Measurements from ENCODE around the gene PMM2.

Gene PMM2

DNA sequence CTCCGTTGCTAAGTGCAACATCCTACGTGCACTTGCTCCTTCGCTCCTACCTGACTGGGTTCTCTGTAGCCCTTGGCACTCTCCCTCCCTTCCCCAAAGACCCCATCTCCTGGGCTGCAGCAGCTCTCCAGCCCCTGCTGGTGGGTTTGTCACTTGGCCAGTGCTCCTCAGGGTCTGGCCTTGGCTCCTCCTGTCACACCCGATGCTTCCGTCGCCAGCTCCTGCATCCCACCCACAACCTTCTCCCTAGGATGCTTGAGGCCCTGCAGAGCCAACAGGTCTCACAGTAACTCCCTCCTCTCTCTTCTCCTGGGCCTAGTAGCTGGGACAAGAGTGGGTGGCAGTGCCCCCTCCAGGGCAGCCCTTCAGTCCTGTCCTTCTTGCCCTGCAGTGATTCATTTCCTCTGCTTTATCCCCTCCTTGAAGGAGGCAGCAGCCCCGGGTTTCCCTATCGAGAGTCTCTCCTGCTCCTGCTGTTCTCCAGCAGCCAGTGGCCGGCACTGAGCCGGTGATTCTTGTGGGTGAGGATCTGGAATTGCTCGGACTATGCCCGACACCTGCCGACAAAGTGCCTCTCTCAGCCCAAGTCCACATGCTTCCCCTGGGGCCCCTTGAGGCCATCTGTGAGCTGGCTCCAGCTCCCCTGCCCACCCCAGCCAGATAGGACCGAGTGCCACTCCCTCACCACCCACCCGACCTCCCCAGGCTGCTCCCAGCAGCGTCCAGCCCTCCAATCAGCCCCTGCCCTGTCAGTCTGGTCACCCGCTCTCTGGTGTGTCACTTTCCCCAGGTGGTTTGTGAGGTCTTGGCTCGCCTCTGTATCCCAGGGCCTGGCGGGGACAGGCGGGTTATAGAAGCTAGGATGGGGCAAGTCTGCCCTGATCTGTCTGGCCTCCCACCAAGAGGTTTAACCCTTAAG lies 88.3 kb downstream of the PMM2 start:
- in situ Hi-C loops (cut with HindIII; ENCODE audit: low sequenced_read_pairs) = no loop called here

DNA sequence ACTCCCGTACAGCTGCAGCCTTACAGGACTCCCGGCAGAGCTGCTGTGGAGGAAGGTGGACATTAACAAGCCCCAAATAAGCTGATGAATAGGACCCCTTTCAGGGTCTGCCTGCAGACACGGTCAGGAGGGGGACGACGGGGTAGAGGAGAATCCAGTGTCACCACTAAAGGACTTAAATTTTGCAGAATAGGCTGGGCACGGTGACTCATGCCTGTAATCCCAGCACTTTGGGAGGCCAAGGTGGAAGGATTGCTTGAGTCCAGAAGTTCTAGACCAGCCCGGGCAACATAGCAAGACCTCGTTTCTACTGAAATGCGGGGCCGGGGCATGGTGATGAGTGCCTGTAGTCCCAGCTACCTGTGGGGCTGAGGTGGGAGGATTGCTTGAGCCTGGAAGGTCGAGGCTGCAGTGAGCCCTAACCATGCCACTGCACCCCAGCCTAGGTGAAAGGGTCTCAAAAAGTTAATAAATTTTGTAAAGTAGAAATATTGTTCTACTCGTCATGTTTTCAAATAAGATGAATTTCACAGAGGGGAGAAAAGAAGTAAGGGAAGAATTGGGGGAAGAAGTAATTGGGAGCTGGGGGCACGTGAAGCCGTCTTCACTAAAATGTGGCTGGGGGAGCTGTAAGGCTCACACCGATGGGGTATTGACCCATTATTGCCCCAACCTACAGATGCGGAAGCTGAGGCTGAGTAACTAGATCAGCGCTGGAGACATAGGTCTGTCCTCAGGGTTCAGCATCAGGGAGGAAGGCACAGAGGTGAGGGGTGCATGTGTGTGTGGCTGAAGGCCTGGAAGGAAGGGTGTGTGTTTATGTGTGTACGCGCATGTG lies 89.2 kb downstream of the PMM2 start:
- in situ Hi-C loops (cut with HindIII; ENCODE audit: low sequenced_read_pairs) = no loop called here

DNA sequence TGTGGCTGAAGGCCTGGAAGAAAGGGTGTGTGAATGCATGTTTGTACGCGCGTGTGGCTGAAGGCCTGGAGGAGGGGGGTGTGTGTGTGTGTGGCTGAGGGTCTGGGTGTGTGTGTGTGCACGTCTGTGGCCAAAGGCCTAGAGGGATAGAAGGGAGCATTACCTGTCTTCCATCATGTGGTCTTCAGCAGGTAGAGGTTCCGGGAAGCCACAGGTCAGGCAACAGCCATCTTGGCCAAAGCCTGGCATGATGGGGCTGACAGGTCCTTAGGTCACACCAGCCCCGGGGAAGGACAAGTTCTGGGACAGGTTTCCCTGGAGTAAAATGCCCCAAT lies 89.8 kb downstream of the PMM2 start:
- in situ Hi-C loops (cut with HindIII; ENCODE audit: low sequenced_read_pairs) = no loop called here

DNA sequence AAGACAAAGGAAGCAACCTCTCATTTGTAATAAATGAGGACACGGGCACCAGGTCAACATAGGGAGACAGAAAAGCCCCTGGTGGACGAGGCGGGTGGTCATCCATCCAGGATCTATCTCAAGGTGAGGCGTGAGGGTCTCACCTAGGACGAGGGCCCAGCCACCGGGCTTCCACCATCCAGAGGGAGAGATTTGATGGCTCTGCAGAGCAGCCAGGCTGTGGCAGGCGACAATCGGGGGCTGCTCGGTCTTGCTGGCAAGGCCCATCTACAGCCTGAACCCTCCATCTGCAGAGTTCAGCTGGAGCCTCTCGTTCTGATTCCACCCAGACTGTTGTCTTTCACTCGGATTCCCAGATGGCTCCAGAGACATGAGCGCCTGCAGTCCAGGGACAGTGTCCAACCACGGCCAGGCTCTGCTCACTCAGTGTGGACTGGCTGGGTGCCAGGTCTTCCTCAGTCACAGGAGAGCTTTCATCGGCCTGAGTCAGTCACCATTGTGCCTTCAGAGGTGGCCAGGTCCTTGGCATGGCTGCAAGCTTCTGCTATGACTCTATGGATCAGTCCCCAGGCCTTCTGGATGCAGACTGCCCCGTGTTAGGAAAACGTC lies 90.4 kb downstream of the PMM2 start:
- in situ Hi-C loops (cut with HindIII; ENCODE audit: low sequenced_read_pairs) = no loop called here

DNA sequence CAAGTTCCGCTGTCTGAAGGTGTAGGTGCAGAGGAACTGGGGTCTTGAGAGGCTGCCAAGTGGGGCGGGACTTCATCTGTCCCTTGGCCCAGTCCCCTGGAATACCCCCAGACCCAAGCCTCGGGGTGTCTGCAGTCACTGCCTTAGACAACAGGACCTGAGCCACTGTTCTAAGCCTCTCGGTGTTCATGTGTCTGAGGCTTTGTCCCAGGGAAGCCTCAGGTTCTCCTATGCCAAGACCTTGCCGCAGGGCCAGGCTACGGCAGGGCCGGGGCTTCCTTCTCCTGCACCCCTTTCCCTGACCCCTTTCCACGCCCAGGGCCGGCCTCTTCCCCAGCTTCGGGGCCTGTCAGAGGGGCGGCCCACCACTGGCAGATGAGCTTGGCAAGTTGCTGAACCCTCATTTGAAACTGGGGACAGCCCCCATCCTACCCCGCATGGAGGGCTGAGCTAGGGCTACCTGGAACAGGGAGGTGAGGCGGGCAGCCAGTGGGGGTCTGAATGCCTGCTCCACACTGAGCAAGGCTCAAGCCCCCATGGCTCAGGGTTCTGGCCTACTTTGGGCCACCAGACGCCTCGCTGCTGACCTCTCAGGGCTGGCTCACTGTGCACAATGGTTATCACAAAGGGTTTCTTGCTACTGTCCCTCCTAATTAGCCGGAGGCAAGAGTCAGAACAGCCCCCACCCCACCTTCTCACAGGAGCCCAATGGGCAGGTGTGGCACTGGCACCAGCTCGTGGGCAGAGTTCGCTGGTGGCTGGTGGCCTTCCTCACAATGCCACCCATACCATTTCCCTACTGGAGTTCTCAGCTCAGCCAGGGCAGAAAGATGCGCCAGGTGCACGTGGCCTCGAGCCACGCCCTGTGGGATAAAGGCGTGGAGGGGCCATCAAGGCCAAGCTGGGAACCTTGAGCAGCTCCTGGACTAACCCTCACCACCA lies 91.6 kb downstream of the PMM2 start:
- in situ Hi-C loops (cut with HindIII; ENCODE audit: low sequenced_read_pairs) = no loop called here

DNA sequence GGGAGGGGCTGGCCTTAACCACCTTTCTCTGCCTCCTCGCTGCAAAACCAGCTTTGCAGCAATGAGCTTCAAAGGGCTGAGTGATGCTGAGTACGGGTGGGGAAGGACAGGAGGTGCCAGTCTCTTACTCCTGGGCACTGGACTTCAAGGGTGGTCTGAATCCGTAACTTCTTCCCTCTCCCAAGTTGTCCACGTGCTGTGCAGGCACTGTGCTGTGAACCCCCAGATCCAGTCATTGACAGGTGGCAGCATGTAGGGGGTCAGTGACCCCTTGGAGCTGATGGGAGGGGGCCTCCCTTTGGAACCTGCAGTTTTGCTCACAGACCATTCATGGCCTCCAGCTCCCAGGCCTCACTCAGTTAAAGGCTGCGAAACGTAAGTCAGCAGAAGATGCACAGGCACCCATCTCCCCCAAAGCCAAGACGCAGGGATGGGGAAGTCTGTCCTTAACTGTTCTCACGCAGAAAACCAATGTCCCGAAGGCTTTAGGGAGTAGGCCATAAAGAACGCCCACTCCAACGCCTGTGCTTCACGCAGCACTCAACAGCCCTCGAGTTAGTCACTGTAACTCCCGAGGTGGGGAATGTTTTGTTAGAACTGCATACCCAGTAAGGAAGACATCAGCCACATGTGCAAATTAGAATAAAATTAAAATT lies 92.4 kb downstream of the PMM2 start:
- in situ Hi-C loops (cut with HindIII; ENCODE audit: low sequenced_read_pairs) = no loop called here

DNA sequence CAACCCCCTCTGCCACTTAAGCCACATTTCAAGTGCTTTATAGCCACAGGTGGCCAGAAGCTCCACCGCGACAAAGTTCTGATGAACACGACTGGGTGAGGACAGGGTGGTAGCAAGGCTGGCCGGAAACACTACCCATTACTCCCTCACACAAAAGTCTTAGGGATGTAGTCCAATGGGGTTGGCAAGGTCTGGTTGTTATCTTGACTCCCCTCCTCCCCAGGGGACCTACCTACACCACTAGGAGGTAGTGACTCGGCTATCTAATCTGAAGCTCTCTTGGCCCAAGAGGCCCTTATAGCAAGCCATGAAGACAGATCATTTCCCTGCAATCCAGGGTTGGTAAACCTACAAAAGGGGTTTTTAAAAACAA lies 92.9 kb downstream of the PMM2 start:
- in situ Hi-C loops (cut with HindIII; ENCODE audit: low sequenced_read_pairs) = no loop called here

DNA sequence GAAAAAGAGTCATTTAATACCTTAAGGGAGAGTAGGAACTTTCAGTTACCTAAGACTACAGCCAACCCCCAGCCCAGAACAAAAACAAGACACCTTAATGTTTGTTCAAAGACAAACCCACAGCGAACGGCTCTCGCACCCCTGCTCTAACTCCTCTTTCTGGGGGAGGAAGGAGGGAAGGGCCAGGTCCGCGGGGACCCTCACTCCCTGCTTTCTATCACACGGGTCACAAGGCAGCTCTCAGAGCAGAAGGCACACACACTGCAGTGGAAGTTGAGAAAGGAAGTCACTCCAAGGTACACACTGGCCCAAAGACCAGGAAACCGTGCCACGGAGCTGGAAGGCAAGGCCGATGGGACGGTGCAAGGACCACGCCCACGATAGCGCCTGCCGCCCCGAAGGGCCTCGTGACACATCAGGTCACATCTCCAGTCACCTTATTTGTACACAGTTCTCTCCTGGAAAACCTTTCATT lies 94.5 kb downstream of the PMM2 start:
- in situ Hi-C loops (cut with HindIII; ENCODE audit: low sequenced_read_pairs) = no loop called here

DNA sequence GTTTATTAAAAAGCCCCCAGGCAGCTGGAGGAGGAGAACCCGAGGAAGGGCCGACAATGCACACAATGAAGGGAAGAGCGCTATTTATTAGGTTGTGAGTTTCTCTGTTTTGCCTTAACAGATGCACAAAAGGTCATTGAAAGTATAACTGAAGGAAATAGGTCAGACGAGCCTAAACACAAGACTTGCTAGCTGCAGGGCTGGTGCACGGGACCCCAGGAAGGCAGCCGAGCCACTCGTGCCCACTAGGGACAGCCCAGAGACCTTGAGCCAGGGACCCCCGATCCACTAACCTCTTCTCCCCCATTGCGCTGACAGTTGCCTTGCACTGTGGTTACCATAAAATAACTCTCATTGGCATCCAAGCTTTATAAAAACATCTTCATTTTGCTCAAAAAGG lies 95.8 kb downstream of the PMM2 start:
- in situ Hi-C loops (cut with HindIII; ENCODE audit: low sequenced_read_pairs) = no loop called here

DNA sequence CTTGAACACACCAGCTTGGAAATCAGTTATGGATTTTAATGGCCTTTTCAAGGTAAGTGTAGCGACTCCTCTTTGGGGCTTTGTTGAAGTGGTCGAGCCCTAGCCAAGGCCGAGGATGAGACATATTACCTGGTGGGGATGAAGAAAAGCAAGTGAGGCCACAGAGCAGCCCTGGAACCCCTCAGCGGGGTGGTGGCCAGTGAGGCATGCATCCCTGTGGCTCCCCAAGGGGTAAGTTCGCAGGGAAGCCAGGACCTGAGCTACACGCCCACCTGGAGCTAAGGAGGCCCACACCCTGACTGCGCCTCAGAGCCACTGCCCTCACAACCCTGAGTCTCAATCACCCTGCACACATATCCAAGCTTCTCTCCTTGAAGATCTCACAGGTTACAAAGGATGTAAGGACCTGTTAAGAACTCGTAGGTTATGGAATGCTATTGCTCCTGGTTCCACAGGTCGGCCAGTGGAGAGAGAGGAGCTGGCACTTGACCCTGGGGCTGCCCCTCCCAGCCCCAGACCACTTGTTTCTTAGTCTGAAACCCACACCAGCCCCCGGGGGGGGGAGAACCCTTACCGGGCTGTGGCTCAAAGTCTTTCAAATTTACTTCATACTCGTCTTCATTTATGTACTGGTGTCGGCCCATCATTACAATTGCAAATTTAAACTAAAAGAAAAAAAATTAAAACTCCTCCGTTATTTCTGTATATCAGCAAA lies 96.5 kb downstream of the PMM2 start:
- in situ Hi-C loops (cut with HindIII; ENCODE audit: low sequenced_read_pairs) = no loop called here

DNA sequence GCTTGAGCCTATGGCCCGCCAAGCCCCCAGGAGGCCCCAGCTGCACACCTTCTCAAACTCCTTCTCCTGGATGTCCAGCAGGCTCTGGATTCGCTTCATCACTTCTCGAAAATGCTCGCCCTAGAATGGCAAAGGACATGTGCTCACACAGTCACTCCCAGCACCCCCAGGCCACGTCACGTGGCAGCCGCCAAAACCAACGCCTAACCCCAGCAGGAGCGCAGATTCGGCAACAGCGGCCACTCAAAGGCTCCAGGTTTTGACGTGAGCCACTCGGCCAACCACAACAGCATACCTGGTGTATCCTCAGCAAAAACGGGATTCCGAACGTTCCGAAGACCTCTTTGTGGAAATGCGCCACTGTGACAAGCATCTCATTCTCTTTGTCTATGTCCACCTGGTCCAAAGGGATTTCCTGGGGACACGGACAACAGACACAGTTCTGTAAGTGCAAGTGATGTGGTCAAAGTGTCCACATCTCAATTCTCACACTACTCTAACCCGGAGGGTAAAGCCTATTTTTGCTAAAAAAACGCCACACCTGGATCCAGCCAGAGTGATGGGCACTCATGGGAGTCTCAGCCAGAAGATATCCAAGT lies 97.2 kb downstream of the PMM2 start:
- in situ Hi-C loops (cut with HindIII; ENCODE audit: low sequenced_read_pairs) = no loop called here

DNA sequence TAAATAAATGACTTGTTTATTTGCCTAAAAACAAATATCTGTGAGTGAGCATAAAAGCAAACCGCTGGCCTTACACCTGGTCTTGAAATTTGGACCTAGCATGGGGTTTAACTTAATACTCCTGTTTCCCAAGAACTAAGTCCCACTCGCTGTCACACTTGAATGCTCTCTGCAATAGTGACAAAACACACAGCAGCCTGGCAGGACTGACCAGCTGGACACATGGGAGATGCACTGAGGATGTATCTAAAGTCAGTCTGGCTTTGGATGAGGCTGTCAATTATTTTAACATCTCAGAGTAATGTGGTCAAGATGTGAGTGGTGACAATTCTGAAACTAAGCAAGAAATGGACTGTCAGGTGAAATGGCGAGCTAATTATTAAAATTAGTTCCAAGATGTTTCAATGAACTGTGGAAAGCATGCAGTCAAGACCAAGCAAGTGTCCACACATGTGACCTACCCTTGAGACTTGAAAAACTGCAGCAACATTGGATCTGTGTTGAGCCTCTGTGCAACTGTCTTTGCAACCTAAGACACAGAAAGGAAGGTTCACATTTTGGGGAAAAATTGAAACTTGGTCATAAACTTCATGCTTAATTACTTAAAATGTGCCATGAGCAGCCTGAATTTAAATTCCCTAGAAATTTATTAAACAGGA lies 101.2 kb downstream of the PMM2 start:
- in situ Hi-C loops (cut with HindIII; ENCODE audit: low sequenced_read_pairs) = no loop called here
